H9 (cell line): ENCODE measurements around the gene PXYLP1. TPM values are rescaled to one million over a fixed set of nuclear protein-coding genes. Genes with fewer than 3 reads are reported as not detected.

Experiments used
- DNase-seq: peaks from one replicate; pipeline ENCODE4 v3.0.0-alpha.2; 2017
- H2AFZ ChIP-seq: one replicate; pipeline ENCODE4 v1.6.1; 2013; ENCODE audit warnings: mild to moderate bottlenecking, low read length, control low read depth, moderate library complexity
- H2AK5ac ChIP-seq: 2 replicates; pipeline ENCODE4 v1.6.1; 2013; ENCODE audit warnings: low read length, control low read depth, mixed read lengths; ENCODE audit not compliant: insufficient read length
- H2BK120ac ChIP-seq: one replicate; pipeline ENCODE4 v1.6.1; 2013; ENCODE audit warnings: low read depth, mild to moderate bottlenecking, low read length, control low read depth, inconsistent platforms; ENCODE audit not compliant: poor library complexity, severe bottlenecking
- H2BK12ac ChIP-seq: 2 replicates; pipeline ENCODE4 v1.6.1; 2013; ENCODE audit warnings: low read length, control low read depth, mixed read lengths, low read depth; ENCODE audit not compliant: insufficient read length
- H2BK15ac ChIP-seq: 2 replicates; pipeline ENCODE4 v1.6.1; 2013; ENCODE audit warnings: low read depth, low read length, control low read depth
- H2BK20ac ChIP-seq: one replicate; pipeline ENCODE4 v1.6.1; 2013; ENCODE audit warnings: low read depth, mild to moderate bottlenecking, low read length, control low read depth, inconsistent platforms; ENCODE audit not compliant: poor library complexity, severe bottlenecking
- H2BK5ac ChIP-seq: 2 replicates; pipeline ENCODE4 v1.6.1; 2013; ENCODE audit warnings: low read length, control low read depth, mixed read lengths; ENCODE audit not compliant: insufficient read length
- H3K14ac ChIP-seq: 2 replicates; pipeline ENCODE4 v1.6.1; 2013; ENCODE audit warnings: low read length, control low read depth; ENCODE audit not compliant: insufficient read depth
- H3K18ac ChIP-seq: 2 replicates; pipeline ENCODE4 v1.6.1; 2013; ENCODE audit warnings: low read depth, mild to moderate bottlenecking, mixed read lengths, low read length, control low read depth; ENCODE audit not compliant: insufficient read length
- H3K23ac ChIP-seq: 2 replicates; pipeline ENCODE4 v1.6.1; 2013; ENCODE audit warnings: low read length, control low read depth, mixed read lengths, low read depth; ENCODE audit not compliant: insufficient read length
- H3K23me2 ChIP-seq: 2 replicates; pipeline ENCODE4 v1.6.1; 2013; ENCODE audit warnings: low read depth, mild to moderate bottlenecking, mixed read lengths, low read length, control low read depth; ENCODE audit not compliant: insufficient read length, poor library complexity, severe bottlenecking
- H3K27ac ChIP-seq: 2 replicates; pipeline ENCODE4 v1.5.1; 2013; ENCODE audit warnings: low read length, control low read depth, mixed read lengths, low read depth; ENCODE audit not compliant: insufficient read length
- H3K27me3 ChIP-seq: 2 replicates; pipeline ENCODE4 v1.6.1; 2013; ENCODE audit warnings: low read length, control low read depth, inconsistent platforms; ENCODE audit not compliant: insufficient read depth
- H3K4ac ChIP-seq: 2 replicates; pipeline ENCODE4 v1.6.1; 2013; ENCODE audit warnings: low read depth, mild to moderate bottlenecking, control low read depth, inconsistent platforms, low read length, moderate library complexity
- H3K4me1 ChIP-seq: 2 replicates; pipeline ENCODE4 v1.6.1; 2013; ENCODE audit warnings: low read length, control low read depth, inconsistent platforms; ENCODE audit not compliant: insufficient read depth
- H3K4me2 ChIP-seq: 2 replicates; pipeline ENCODE4 v1.6.1; 2013; ENCODE audit warnings: low read length, control low read depth, mixed read lengths; ENCODE audit not compliant: insufficient read length, insufficient read depth
- H3K56ac ChIP-seq: 2 replicates; pipeline ENCODE4 v1.6.1; 2013; ENCODE audit warnings: low read depth, mild to moderate bottlenecking, mixed read lengths, low read length, control low read depth; ENCODE audit not compliant: insufficient read length
- H3K79me1 ChIP-seq: 2 replicates; pipeline ENCODE4 v1.6.1; 2013; ENCODE audit warnings: low read depth, mild to moderate bottlenecking, moderate library complexity, low read length, control low read depth, inconsistent platforms; ENCODE audit not compliant: insufficient read depth, poor library complexity, severe bottlenecking
- H3K79me2 ChIP-seq: 2 replicates; pipeline ENCODE4 v1.6.1; 2013; ENCODE audit warnings: low read length, control low read depth, inconsistent platforms; ENCODE audit not compliant: insufficient read depth
- H3K9ac ChIP-seq: 2 replicates; pipeline ENCODE4 v1.6.1; 2013; ENCODE audit warnings: low read length, control low read depth, mixed read lengths; ENCODE audit not compliant: insufficient read length; ENCODE audit errors: extremely low read depth
- H3K9me3 ChIP-seq: one replicate; pipeline ENCODE4 v1.6.1; 2013; ENCODE audit warnings: low read depth, low read length, inconsistent platforms; ENCODE audit not compliant: control insufficient read depth
- H3T11ph ChIP-seq: one replicate; pipeline ENCODE4 v1.6.1; 2013; ENCODE audit warnings: mild to moderate bottlenecking, low read length, control low read depth, inconsistent platforms
- H4K20me1 ChIP-seq: one replicate; pipeline ENCODE4 v1.6.1; 2013; ENCODE audit not compliant: control insufficient read depth, insufficient read length, insufficient read depth
- H4K5ac ChIP-seq: 2 replicates; pipeline ENCODE4 v1.6.1; 2013; ENCODE audit warnings: low read depth, mild to moderate bottlenecking, mixed read lengths, low read length, control low read depth; ENCODE audit not compliant: insufficient read length
- H4K8ac ChIP-seq: replicated peaks from 2 replicates; pipeline ENCODE4 v1.6.1; 2013; ENCODE audit warnings: low read length, control low read depth, mixed read lengths, low read depth; ENCODE audit not compliant: insufficient read length
- H4K91ac ChIP-seq: 2 replicates; pipeline ENCODE4 v1.6.1; 2013; ENCODE audit warnings: low read depth, mild to moderate bottlenecking, moderate library complexity, mixed read lengths, low read length, control low read depth; ENCODE audit not compliant: insufficient read length
- H3K27ac Mint-ChIP-seq, 3 experiments: 2 replicates in 2 of 3; 3 replicates in 1 of 3; pipeline ENCODE4 v1.8.0; 2020 to 2021; ENCODE audit warnings: mixed read lengths in 3 of 3, mild to moderate bottlenecking in 1 of 3, moderate library complexity in 1 of 3
- H3K27me3 Mint-ChIP-seq: 2 replicates; pipeline ENCODE4 v1.8.0; 2021; ENCODE audit warnings: low read depth, mild to moderate bottlenecking, moderate library complexity, mixed read lengths
- H3K36me3 Mint-ChIP-seq, 3 experiments: 2 replicates in 2 of 3; 3 replicates in 1 of 3; pipeline ENCODE4 v1.8.0; 2020 to 2021; ENCODE audit warnings: low read depth in 3 of 3, mixed read lengths in 3 of 3; ENCODE audit not compliant: insufficient read depth in 1 of 3
- H3K4me1 Mint-ChIP-seq, 2 experiments: 2 replicates each; pipeline ENCODE4 v1.8.0; 2020; ENCODE audit warnings: mixed read lengths in 2 of 2
- H3K4me3 Mint-ChIP-seq, 2 experiments: 2 replicates in 1 of 2; 3 replicates in 1 of 2; pipeline ENCODE4 v1.8.0; 2020 to 2021; ENCODE audit warnings: mild to moderate bottlenecking in 2 of 2, mixed read lengths in 2 of 2, moderate library complexity in 1 of 2
- H3K9me3 Mint-ChIP-seq, 2 experiments: 2 replicates in 1 of 2; 3 replicates in 1 of 2; pipeline ENCODE4 v1.8.0; 2020; ENCODE audit warnings: mild to moderate bottlenecking in 2 of 2, mixed read lengths in 2 of 2, moderate library complexity in 1 of 2
- CTCF ChIP-seq: fragments of 200-600 bp; sonication (generic); conservative IDR thresholded peaks from 3 replicates; pipeline ENCODE4 v1.8.0; 2021; ENCODE audit warnings: antibody characterized with exemption, mild to moderate bottlenecking
- WGBS: extraction: QIAGEN DNeasy Blood & Tissue Kit; methylation state at CpG from one replicate; pipeline ENCODE4 v1.1.7; 2013; ENCODE audit warnings: missing lambda C conversion rate, low lambda C conversion rate, mixed read lengths; ENCODE audit not compliant: insufficient read length; ENCODE audit errors: extremely low coverage; 5-methylcytosine and 5-hydroxymethylcytosine counted together
- total RNA-seq: library from RNA; stranded (reverse); gene quantifications from 2 replicates; pipeline ENCODE4 v1.2.1, GENCODE V29; 2021

PXYLP1 gene
- total RNA-seq, 1 experiment from 2014 or later: 17.9 TPM

GRCh38 chr3:141250828-141251227, 19.2 kb downstream of the PXYLP1 start:
- no CpG with 5 or more reads among the region's 4 CpGs for WGBS
- Histone ChIP-seq H2BK15ac (no peak overlapping the region), H3K4ac (no peak overlapping the region), H2BK120ac (no peak overlapping the region), H2AFZ (no peak overlapping the region), H3K27me3 (no peaks in the 10 kb centered on the region), H3K79me2 (no peaks in the 10 kb centered on the region), H3K18ac (no peak overlapping the region), H3K9me3 (no peaks in the 10 kb centered on the region), H2BK12ac (no peak overlapping the region), H2AK5ac (no peak overlapping the region), H3K27ac (no peak overlapping the region), H3T11ph (no peak overlapping the region), H4K20me1 (no peaks in the 10 kb centered on the region), H3K23ac (no peak overlapping the region), H3K79me1 (no peaks in the 10 kb centered on the region), H2BK5ac (no peak overlapping the region), H3K4me1 (no peaks in the 10 kb centered on the region), H4K5ac (no peak overlapping the region), H3K9ac (no peak overlapping the region), H2BK20ac (no peak overlapping the region), H3K14ac (no peak overlapping the region), H4K8ac (no peak overlapping the region), H3K4me2 (no peak overlapping the region), H3K56ac (no peak overlapping the region), H3K23me2 (no peaks in the 10 kb centered on the region), H4K91ac (no peak overlapping the region)
- TF ChIP-seq CTCF: no peak
- Mint-ChIP-seq H3K27me3 (no peaks in the 10 kb centered on the region), H3K36me3 (no peaks in the 10 kb centered on the region), H3K27ac (no peak overlapping the region), H3K9me3 (no peaks in the 10 kb centered on the region), H3K4me3 (no peak overlapping the region), H3K4me1 (peaks cover 4 to 6% of the 10 kb centered on the region in 2 experiments; a peak in 3 of 4 replicates)
- DNase-seq: no peak
